Measurements from ENCODE around the gene ADNP2. TPM values are rescaled to one million over a fixed set of nuclear protein-coding genes. Genes with fewer than 3 reads are reported as not detected.
A peak's percentile ranks its signal among the peaks of the same experiment; 100 is the strongest.

The ADNP2 gene
- total and polyA plus RNA-seq, 2 donors (not counting 1 experiment from before 2014, with no cell fraction given) = 4.7 to 14.7 TPM

DNA sequence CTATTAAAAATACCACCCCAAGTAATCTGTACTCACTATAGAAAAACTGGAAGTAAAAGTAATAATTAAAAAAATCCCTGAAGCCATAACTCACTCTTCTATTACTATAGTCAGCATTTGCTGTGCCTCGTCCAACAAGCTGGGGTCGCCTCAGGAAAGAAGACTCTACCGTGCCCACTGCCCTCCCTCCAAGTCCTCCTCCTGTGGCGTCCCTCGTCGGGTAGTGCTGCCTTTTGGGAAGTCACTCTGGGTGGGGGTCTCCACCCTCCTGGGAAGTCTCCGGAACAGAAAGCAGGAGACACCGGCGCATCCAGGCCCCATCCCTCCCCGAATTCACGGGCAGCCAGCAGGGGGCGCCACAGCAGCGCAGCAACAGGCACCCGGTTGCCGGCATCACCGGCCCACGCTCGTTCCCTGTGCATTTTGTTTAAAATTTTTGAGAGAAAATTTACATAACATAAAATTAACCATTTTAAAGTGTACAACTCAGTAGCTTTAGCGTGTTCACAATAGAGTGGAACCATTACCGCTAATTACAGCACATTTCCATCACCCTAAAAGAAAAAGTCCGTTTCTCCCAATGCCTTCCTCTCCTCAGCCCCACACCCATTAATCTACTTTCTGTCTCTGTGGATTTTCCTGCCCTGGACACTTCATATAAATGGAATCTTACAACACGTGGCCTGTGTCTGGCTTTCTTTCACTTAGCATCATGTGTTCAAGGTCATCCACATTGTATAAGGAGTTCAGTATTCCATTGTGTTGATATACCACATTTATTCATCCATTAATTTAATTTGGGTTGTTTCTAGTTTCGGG lies 62.2 kb downstream of the ADNP2 start:
- ATAC-seq (ENCODE audit: low read depth) (no peak), DNase-seq (no peak)
- Histone ChIP-seq H4K20me1 (ENCODE audit: control insufficient read depth, insufficient read depth, low read length, poor library complexity, severe bottlenecking) (no peaks in the 10 kb centered on the region), H3K4me2 (replicated peaks; ENCODE audit: low read depth, low read length, poor library complexity, severe bottlenecking) (no peak overlapping the region), H2AFZ (ENCODE audit: insufficient read depth, low read depth, low read length, poor library complexity, severe bottlenecking) (no peak overlapping the region), H3K9me3 (ENCODE audit: control extremely low read depth in 1 of 3, control insufficient read depth in 2 of 3, insufficient read depth in 1 of 3, low read length in 2 of 3) (peaks cover 0 to 17% (median 0%) of the 10 kb centered on the region in 3 donors), H3K27me3 (replicated peaks in 1 of 4; ENCODE audit: control extremely low read depth in 1 of 4, control insufficient read depth in 3 of 4, insufficient read depth in 4 of 4, low read length in 3 of 4) (peaks cover 0 to 26% (median 12%) of the 10 kb centered on the region in 4 experiments), H3K79me2 (ENCODE audit: control insufficient read depth, insufficient read depth, low read length) (no peaks in the 10 kb centered on the region), H3K9ac (ENCODE audit: low read length) (no peak overlapping the region), H3K27ac (ENCODE audit: low read length in 2 of 2) (no peak overlapping the region), H3K4me3 (ENCODE audit: control extremely low read depth in 1 of 5, extremely low read depth in 1 of 5, insufficient read depth in 1 of 5, low read depth in 2 of 5, low read length in 4 of 5) (no peak overlapping the region), H3K36me3 (replicated peaks in 1 of 2; ENCODE audit: control extremely low read depth in 1 of 2, control insufficient read depth in 1 of 2, extremely low read depth in 1 of 2, insufficient read depth in 2 of 2, low read length in 1 of 2) (no peaks in the 10 kb centered on the region), H3K4me1 (ENCODE audit: control insufficient read depth in 2 of 2, insufficient read depth in 2 of 2, low read length in 2 of 2) (peaks cover 0 to 3% of the 10 kb centered on the region in 2 donors)
- no peak for TF ChIP-seq EZH2 (IDR thresholded peaks at IDR 0.05; ENCODE audit: borderline replicate concordance, insufficient read depth, low read depth, low read length, poor library complexity, severe bottlenecking)
- TF ChIP-seq, protein P1, sequence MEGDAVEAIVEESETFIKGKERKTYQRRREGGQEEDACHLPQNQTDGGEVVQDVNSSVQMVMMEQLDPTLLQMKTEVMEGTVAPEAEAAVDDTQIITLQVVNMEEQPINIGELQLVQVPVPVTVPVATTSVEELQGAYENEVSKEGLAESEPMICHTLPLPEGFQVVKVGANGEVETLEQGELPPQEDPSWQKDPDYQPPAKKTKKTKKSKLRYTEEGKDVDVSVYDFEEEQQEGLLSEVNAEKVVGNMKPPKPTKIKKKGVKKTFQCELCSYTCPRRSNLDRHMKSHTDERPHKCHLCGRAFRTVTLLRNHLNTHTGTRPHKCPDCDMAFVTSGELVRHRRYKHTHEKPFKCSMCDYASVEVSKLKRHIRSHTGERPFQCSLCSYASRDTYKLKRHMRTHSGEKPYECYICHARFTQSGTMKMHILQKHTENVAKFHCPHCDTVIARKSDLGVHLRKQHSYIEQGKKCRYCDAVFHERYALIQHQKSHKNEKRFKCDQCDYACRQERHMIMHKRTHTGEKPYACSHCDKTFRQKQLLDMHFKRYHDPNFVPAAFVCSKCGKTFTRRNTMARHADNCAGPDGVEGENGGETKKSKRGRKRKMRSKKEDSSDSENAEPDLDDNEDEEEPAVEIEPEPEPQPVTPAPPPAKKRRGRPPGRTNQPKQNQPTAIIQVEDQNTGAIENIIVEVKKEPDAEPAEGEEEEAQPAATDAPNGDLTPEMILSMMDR (IDR thresholded peaks at IDR 0.05) = peak; percentile 54
- intact Hi-C loops (cut with micrococcal nuclease) = no loop called here
- CTCF ChIA-PET = no interaction called here
- H3K9me3 Mint-ChIP-seq (ENCODE audit: insufficient read depth) = no peaks in the 10 kb centered on the region
- H3K4me1 Mint-ChIP-seq = peaks cover 4% of the 10 kb centered on the region
- no peak overlapping the region for H3K4me3 Mint-ChIP-seq
- no peak overlapping the region for H3K27ac Mint-ChIP-seq
- 41% methylated on average over 8 of the region's 23 CpGs for WGBS (ENCODE audit: insufficient coverage)
- POLR2A ChIA-PET = no interaction called here
- H3K27me3 Mint-ChIP-seq = peaks cover 57% of the 10 kb centered on the region

DNA sequence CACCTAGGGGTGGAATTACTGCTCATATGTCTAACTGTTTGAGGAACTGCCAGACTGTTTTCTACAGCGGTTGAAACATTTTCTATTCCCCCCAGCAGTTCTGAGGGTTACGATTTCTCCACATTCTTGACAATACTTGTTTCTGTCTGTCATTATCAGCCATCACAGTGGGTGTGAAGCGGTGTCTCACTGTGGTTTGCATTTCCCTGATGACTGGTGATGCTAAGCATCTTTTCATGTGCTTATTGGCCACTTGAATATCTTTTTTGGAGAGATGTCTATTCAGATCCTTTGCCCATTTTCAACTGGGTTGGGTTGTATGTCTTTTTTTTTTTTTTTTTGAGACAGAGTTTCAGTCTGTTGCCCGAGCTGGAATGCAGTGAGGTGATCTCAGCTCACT lies 63.0 kb downstream of the ADNP2 start:
- intact Hi-C loops (cut with micrococcal nuclease) = no loop called here
- Mint-ChIP-seq H3K27me3 (peaks cover 65% of the 10 kb centered on the region), H3K27ac (no peak overlapping the region), H3K9me3 (ENCODE audit: insufficient read depth) (no peaks in the 10 kb centered on the region), H3K4me1 (peaks cover 4% of the 10 kb centered on the region), H3K4me3 (no peak overlapping the region)
- H3K79me2 ChIP-seq (ENCODE audit: control insufficient read depth, insufficient read depth, low read length) = no peaks in the 10 kb centered on the region
- no peak for DNase-seq
- H3K4me3 ChIP-seq (ENCODE audit: control extremely low read depth in 1 of 5, extremely low read depth in 1 of 5, insufficient read depth in 1 of 5, low read depth in 2 of 5, low read length in 4 of 5) = no peak overlapping the region
- peaks cover 0 to 9% (median 0%) of the 10 kb centered on the region in 3 donors for H3K9me3 ChIP-seq (ENCODE audit: control extremely low read depth in 1 of 3, control insufficient read depth in 2 of 3, insufficient read depth in 1 of 3, low read length in 2 of 3)
- ATAC-seq (ENCODE audit: low read depth) = no peak
- no peak overlapping the region for H3K4me2 ChIP-seq (replicated peaks; ENCODE audit: low read depth, low read length, poor library complexity, severe bottlenecking)
- peaks cover 0 to 28% (median 12%) of the 10 kb centered on the region in 4 experiments for H3K27me3 ChIP-seq (replicated peaks in 1 of 4; ENCODE audit: control extremely low read depth in 1 of 4, control insufficient read depth in 3 of 4, insufficient read depth in 4 of 4, low read length in 3 of 4)
- H2AFZ ChIP-seq (ENCODE audit: insufficient read depth, low read depth, low read length, poor library complexity, severe bottlenecking) = no peak overlapping the region
- no peak overlapping the region for H3K27ac ChIP-seq (ENCODE audit: low read length in 2 of 2)
- WGBS (ENCODE audit: insufficient coverage) = 83% methylated on average over 3 of the region's 4 CpGs
- POLR2A ChIA-PET = no interaction called here
- TF ChIP-seq EZH2 (IDR thresholded peaks at IDR 0.05; ENCODE audit: borderline replicate concordance, insufficient read depth, low read depth, low read length, poor library complexity, severe bottlenecking) = no peak
- TF ChIP-seq, protein P1 (IDR thresholded peaks at IDR 0.05) = no peak
- no peak overlapping the region for H3K9ac ChIP-seq (ENCODE audit: low read length)
- H3K4me1 ChIP-seq (ENCODE audit: control insufficient read depth in 2 of 2, insufficient read depth in 2 of 2, low read length in 2 of 2) = peaks cover 0 to 3% of the 10 kb centered on the region in 2 donors
- H3K36me3 ChIP-seq (replicated peaks in 1 of 2; ENCODE audit: control extremely low read depth in 1 of 2, control insufficient read depth in 1 of 2, extremely low read depth in 1 of 2, insufficient read depth in 2 of 2, low read length in 1 of 2) = no peaks in the 10 kb centered on the region
- CTCF ChIA-PET = no interaction called here
- H4K20me1 ChIP-seq (ENCODE audit: control insufficient read depth, insufficient read depth, low read length, poor library complexity, severe bottlenecking) = no peaks in the 10 kb centered on the region

Data from B cell (primary cell).